HG02884 (cell line): ENCODE results near the gene COX8A.
"Not testable (repeated sequence)": the region's sequence is repeated elsewhere in the genome, so short reads cannot be mapped to it uniquely, and the experiment has no call there.

Experiments
- ATAC-seq: cut with Tn5 transposase; IDR thresholded peaks from one replicate; pipeline ENCODE4 v1.9.1; 2021; ENCODE audit warnings: mild to moderate bottlenecking, moderate library complexity; ENCODE audit not compliant: unreplicated experiment

The COX8A gene

GRCh38 chr11:63974259-63975143 is at the start of gene COX8A:
Gene COX8A (plus strand): TSS chr11:63974620. CDS start chr11:63974681, 61 bp downstream.
- peak; percentile 98 for ATAC-seq

- ATAC-seq: no peak
Measured at GRCh38 chr11:63929616-63930015, 44.8 kb upstream of the COX8A start.

- no peak for ATAC-seq
Measured at GRCh38 chr11:63931045-63931444, 43.4 kb upstream of the COX8A start.

GRCh38 chr11:63931876-63932275 is 42.5 kb upstream of the COX8A start:
- ATAC-seq: no peak

- ATAC-seq: no peak
Measured at GRCh38 chr11:63933459-63933858, 41.0 kb upstream of the COX8A start.

- ATAC-seq: no peak
Measured at GRCh38 chr11:63937713-63938478, 36.5 kb upstream of the COX8A start.

- ATAC-seq: peak; percentile 88
Measured at GRCh38 chr11:63938479-63939396, 35.7 kb upstream of the COX8A start, which contains the start of gene NAA40. Gene NAA40 (plus strand): TSS chr11:63939002. CDS start chr11:63939097, 95 bp downstream.

GRCh38 chr11:63939397-63939891 is 35.0 kb upstream of the COX8A start:
- no peak for ATAC-seq

- no peak for ATAC-seq
Measured at GRCh38 chr11:63940786-63941185, 33.6 kb upstream of the COX8A start.

- ATAC-seq: no peak
Measured at GRCh38 chr11:63941901-63942300, 32.5 kb upstream of the COX8A start.

GRCh38 chr11:63942803-63943202 is 31.6 kb upstream of the COX8A start:
- no peak for ATAC-seq

- no peak for ATAC-seq
Measured at GRCh38 chr11:63944987-63945386, 29.4 kb upstream of the COX8A start.

- ATAC-seq: no peak
Measured at GRCh38 chr11:63945477-63946163, 28.8 kb upstream of the COX8A start.

GRCh38 chr11:63951779-63952536 is 22.5 kb upstream of the COX8A start:
- no peak for ATAC-seq

GRCh38 chr11:63952570-63952969 is 21.9 kb upstream of the COX8A start:
- no peak for ATAC-seq

GRCh38 chr11:63958008-63958407 is 16.4 kb upstream of the COX8A start:
- no peak for ATAC-seq

GRCh38 chr11:63961608-63962412 is 12.6 kb upstream of the COX8A start:
- no peak for ATAC-seq

- ATAC-seq: not testable (repeated sequence)
Measured at GRCh38 chr11:63963895-63964294, 10.5 kb upstream of the COX8A start.
